GM18520 (cell line): ENCODE results near the gene ASMTL.
"Not testable (repeated sequence)": the region's sequence is repeated elsewhere in the genome, so short reads cannot be mapped to it uniquely, and the experiment has no call there.

Experiments used
- ATAC-seq: cut with Tn5 transposase; IDR thresholded peaks from one replicate; pipeline ENCODE4 v1.9.1; 2021; ENCODE audit not compliant: unreplicated experiment

Gene ASMTL

DNA sequence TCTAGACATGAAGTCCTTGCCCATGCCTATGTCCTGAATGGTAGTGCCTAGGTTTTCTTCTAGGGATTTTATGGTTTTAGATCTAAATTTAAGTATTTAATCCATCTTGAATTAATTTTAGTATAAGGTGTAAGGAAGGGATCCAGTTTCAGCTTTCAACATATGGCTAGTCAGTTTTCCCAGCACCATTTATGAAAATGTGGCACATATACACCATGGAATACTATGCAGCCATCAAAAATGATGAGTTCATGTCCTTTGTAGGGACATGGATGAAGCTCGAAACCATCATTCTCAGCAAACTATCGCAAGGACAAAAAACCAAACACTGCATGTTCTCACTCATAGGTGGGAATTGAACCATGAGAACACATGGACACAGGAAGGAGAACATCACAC is 29.8 kb upstream of the ASMTL start:
- ATAC-seq: not testable (repeated sequence)

DNA sequence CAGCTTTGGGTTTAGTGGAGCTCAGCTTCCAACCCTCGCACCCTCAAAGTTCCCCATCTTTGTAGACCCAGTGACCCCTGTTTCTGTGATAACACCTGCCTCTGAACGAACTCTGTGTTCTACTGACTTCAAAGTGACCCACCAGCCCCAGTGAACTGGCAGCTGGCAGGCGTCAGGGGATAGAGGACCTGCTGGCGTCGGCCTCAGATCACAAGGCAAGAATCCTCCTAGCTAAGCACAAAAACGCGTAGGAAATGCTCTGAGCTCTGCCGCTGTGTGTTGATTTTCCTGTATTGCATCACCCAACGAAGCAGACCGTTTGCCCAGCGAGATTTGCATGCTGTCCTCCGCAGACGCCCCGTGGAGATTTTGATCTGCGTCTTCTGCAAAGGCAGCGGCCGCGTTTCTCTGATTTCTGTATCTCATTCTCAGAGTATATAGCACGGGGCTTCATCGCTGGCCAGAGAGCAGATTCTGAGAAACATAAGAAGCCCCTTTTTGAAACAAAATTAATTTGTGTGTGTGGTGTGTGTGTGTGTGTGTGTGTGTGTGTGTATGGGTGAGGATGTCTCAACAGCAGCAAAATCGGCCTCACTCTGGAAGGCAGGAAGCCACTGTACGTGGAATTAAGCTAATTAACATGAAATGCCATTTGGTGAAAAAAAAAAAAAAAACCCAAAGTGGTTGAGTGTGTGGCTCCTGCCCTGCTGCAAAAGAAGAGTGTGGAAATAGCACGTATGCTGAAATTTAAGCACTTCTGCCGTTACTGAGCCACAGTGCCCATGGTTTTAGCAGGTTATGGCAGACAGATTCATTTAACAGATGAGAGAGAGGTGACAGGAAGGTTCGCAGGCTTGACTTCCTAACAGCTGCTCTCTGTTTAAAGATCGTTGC is 29.2 kb upstream of the ASMTL start:
- peak; percentile 33 for ATAC-seq

DNA sequence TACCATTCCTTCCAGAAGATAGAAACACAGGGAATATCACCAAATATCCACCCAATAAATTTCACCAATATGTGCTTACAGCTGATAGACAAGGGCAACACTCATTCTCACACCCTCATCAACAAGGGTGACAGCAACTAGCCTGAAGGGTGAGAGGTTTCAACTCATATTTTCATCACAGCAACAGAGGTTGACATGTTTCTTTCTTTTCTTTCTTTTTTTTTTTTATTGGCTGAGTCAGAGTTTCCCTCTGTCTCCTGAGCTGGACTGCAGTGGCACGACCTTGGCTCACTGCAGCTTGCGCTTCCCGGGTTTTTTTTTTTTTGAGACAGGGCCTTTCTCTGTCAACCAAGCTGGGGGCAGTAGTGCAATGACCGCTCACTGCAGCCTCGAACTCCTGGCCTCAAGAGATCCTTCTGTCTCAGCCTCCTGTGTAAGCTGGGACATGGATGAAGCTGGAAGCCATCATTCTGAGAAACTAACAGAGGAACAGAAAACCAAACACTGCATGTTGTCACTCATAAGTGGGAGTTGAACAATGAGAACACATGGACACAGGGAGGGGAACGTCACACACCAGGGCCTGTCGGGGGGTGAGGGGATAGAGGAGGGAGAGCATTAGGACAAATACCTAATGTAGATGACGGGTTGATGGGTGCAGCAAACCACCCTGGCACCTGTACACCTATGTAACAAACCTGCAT is 27.5 kb upstream of the ASMTL start:
- ATAC-seq: no peak

DNA sequence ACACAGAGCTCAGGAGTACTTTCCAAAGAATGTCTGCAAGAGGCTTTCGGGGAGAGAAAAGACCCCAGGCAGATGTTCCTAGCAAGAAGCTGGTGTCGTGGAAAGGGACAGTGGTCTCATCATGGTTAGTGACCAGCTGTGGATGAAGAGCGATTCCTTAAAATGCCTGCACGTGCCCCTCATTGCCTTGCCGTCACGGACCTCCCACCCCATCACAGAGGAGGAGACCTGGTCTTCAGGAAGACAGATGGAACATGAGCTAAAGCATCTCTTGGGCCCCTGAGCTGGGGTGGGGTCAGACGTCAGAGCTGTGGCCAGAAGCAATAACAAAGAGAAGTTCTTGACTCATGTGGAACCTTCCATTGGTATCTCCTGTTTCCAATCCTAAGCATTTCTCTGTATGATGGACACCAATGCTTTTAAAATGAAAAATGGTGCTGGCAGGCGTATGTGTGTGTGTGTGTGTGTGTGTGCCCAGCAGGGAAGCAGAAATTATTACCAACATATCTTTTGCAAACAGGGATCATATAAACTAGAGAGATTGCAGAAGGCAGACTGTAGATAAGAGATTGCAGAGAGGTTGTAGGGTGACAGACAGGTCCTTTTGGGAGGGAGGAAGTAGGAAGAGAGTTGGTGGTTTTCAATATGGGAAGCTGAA is 25.2 kb upstream of the ASMTL start:
- no peak for ATAC-seq

DNA sequence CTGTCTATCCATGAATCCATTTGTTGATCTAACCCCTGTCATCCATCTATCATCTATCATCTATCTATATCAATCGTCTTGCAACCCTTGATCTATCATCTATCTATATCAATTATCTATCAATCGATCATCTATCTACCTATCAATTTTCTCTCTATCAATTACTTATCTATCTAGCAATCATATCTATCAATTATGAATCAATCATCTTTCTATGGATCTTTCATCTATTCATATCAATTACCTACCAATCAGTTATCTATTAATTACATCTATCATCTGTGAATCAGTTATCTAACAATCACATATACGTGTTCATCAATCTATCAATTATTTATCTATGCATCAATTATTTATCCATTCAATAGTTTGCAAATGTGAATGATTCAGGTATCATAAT is 24.5 kb upstream of the ASMTL start:
- no peak for ATAC-seq

DNA sequence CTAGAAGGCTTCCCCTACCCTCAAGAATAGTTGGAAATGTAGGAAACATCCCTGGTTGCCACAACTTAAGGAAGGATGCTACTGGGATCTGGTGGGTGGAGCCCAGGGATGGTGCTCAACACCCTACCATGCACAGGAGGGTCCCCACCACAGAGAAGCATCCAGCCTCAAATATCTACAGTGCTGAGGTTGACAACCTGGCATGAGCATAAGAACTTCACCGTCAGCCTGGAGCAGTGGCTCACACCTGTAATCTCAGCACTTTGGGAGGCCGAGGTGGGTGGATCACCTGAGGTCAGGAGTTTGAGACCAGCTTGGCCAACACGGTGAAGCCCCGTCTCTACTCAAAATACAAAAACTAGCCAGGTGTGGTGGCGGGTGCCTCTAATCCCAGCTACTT is 24.0 kb upstream of the ASMTL start:
- ATAC-seq: no peak

DNA sequence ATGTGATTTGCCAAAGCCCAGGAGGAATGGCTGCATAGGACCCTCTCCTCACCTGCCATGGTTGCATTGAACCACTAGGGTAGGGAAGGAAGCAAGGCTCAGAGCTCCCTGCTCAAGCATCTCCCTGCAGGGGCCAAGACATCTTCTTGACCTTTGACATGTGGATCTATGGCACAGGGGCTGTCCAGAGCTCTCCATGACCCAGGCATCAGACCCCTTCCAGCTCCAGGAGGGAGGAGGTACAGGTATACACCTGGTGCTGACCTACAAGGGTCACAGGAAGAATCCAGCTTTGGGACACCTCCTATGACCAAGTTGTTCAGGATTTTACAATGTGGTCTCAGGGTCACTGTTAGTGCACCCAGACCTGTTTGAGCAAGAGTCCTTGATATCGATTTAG is 23.2 kb upstream of the ASMTL start:
- ATAC-seq: no peak

DNA sequence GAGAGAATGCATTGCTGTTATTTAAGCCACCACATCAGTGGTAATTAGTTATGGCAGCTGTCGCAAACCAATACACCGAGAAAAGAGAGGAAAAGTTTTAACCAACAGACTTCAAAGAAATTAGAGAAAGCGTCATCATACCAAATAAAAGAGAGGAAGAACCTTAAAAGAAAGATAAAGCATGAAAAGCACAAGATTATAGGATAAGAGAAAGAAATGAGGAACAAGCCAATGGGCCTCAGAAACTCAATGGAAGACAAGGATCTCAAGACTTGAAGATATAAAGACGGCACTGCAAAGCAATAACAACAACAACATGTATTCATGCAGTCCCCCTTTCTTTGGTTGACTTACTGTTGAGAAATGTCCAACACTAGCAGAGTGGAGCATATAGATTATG is 22.8 kb upstream of the ASMTL start:
- ATAC-seq: no peak

DNA sequence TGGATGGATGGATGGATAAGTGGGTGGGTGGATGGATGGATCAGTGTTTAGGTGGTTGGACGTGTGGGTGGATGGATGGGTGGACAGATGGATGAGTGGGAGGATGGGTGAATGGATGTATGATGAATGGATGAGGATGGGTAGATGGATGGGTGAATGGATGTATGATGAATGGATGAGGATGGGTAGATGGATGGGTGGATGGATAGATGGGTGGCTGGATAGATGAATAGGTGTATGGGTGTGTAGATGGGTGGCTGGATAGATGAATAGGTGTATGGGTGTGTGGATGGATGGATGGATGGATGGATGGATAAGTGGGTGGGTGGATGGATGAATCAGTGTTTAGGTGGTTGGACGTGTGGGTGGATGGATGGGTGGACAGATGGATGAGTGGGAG is 21.9 kb upstream of the ASMTL start:
- ATAC-seq: not testable (repeated sequence)

DNA sequence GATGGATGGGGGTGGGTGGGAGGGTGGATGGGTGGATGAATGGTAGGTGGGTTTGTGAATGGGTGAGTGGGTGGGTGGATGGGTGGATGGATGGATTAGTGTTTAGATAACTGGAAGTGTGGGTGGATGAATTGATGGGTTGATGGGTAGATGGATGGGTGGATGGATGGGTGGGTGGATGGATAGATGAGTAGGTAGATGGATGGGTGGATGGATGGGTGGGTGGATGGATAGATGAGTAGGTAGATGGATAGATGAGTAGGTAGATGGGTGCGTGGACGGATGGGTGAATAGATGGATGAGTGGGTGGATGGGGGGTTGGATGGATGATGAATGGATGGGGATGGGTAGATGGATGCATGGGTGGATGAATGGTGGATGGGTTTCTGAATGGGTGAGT is 20.3 kb upstream of the ASMTL start:
- ATAC-seq: no peak

DNA sequence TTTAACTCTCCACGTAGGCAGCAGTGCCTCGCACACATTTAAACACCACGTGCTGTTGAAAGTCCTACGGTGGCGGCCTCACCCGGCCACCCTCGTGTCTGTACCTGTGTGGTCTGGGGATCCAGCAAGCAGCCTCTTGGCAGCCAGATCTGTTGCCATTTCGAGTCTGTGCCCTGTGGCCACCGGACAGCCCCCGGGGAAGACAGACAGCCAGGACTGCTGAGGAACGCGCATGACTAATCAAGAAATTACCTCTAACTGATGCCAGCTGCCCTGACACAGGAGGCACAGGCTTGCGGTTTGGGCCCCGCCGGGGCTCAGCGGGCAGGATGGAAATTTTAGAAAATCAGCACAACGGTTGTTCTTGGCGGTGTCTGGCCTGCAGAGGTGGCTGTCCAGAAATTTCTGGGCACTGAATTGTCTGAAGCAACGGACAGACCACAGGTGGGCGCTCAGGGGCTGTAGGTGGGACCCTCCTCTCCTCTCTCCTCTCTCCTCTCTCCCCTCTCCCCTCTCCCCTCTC is 15.6 kb upstream of the ASMTL start:
- ATAC-seq: peak; percentile 57

DNA sequence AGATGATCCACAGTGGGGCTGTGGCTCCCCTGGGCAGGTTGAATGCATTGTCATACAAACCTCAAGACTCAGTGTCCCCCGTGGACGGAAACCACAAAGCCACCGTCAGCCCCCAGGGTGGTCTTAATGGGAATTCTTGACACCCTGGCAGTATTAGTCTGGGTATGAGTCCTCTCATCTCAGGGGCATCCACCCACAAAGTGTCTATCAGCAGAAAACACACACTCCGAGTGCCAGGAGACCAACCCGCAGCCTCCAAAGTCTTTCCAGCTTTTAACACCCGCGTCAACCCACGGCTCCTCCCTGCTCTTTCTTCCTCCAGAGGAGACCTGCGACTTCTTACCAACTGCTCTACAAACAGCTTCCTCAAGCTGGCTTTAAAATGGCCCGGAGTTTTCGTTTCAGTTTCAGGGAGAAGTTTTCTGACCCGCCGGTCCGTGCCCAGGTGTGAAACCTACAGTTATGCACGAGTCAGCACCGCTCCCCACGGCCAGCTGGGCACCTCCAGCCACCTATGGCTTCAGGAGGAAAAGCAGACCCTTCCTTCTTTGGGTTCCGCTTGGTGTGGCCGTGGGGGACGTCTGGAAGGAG is 14.4 kb upstream of the ASMTL start:
- ATAC-seq: peak; percentile 29

DNA sequence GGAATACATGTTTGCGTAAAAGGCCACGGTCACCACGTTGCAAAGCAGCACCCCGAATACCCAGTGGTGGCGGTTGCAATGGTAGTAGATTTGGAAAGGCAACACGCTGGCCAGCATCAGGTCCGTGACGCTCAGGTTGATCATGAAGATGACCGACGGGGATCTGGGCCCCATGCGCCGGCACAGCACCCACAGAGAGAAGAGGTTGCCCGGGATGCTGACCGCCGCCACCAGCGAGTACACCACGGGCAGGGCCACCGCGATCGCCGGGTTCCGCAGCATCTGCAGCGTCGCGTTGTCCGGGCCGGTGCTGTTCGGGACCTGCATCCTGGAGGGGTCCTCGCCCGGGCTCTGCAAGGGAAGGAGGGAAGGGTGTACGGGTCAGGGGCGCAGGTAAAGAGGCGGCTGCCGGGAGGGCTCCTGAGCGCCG is 13.5 kb upstream of the ASMTL start:
- ATAC-seq: no peak

DNA sequence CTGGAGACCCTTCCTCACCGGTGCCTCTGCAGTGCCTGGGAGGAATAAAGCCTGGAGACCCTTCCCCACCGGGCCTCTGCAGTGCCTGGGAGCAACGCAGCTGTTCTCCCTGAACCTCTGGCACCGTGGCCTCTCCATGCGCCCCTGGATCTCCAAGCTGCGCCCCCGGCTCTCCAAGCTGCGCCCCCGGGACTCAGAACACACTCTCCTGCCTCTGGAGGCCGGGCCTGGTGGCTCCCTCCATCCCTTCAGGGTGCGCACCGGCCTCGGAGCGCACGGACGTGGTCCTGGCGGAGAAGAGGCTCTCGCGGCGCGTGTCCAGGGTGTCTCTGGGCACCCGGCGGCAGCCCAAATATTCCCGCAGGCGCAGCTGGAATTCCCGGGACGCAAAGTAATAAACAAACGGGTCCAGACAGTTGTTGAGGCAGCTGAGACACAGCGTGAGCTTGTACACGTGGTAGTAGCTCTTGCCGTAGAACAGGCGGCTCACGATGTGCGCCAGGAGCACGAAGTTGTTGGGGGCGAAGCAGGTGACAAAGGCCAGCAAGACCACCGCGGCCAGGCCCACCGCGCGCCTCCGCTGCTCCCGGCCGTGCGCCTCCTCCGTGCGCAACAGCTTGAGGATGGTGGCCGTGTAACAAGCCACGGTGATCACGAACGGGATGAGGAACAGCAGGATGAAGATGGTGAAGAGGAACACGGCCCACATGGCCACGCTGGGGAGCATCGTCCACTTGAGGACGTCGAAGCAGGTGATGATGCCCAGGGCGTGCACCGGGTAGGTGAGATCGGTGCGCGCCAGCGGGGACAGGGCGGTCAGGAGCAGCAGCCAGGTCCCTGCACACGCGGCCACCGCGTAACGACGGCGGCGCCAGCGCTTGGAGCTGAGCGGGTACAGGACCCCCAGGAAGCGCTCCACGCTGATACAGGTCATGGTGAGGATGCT is 12.8 kb upstream of the ASMTL start:
- no peak for ATAC-seq

DNA sequence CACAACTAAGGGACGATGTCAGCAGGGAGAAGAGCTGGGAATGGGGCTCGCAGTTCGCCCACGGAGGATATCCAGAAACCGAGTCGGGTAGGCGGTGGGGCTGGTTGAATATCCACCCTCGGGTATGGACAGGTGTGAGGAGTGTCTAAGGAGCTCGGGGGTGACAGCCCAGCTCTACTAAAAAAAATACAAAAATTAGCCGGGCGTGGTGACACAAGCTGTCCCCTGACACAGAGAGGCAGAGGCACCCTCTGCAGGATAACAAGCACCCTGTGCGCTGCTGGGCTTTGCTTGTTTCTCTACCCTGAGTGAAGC is 12.2 kb upstream of the ASMTL start:
- no peak for ATAC-seq

DNA sequence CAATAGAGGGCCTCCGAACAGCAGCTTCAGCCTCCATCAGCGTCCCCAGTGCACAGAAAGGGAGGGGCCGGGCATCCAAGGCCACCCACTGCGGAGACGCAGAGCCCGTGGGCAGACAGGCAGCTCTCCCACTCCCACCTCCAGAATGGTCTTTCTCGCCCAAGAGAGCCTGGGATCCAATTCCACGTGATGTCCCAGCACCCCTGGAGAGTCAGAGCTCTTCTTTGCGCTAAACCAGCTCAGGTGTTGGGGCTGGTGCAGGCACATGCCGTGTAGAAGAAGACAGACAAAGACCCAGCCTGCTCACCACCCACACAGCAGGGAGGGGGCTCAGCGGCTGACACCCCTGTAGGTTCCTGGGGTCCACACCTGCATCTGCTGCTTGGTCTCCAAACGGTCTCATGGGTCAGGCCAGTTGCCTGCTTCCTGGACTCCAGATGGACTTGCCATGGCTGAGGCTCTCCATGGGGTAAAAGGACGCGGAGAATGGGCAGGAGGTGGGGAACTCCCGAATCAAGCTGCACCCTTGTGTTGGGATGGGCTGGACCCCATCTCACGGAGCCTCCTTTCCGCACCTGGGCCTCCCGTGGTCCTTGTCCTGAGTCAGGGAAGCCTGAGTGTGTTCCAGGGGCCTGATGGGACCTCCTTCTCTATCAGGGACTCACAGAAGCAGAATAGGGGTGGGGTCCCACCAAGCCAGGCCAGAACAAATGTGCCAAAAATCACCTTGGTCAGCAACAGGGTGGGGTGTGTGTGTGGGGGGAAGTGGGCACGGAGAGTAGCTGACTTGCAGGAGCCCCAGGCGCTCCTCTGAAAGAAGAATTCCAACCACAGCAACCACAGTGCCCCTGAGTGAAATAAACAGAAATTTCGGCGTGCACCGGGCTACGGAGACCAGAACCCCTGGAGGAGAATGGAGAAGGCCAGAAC is 11.6 kb upstream of the ASMTL start:
- no peak for ATAC-seq

DNA sequence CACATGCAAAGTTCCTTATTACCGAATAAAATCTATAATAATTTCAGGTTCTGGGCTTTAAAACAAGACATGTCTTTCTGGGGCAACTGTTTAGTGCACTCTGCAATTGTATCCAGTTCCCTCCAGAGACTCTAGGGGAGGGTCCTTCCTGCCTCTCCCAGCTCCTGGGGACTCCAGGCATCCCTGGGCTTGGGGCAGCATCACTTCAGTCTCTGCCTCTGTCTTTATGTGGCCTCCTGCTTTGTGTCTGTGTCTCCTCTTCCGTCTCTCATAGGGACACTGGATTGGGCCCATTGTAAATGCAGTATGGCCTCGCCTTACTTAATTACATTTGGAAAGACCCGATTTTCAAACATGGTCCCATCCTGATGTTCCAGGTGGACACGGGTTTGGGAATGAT is 10.9 kb upstream of the ASMTL start:
- no peak for ATAC-seq

DNA sequence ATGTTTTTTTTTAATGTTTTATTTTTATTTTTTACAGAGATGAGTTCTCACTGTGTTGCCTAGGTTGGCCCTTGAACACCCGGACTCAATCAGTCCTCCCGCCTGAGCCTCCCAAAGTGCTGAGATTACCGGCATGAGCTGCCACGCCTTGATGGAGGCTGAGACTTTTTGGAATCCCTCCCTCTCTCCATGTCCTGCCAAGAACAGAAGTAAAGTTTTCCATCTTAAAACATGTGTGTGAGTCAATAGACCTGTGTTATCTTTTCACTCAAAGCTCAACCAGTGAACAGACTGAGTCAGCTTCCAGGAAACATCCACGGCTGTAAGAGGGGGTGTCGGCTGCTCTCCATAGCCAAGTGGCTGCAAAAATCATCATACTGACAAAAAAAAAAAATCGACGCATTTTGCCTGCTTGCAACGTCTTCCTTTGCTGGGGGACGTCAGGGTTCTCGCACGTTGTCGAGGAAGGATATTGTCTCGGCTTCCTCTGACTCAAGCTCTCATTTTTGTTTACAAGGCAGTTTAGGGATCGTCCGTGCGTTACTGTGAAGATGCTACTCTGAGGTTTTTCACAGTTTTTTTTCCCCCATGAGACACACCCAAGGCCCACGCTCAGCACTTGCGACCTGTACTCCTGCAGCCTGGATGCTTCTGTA is 10.0 kb upstream of the ASMTL start:
- ATAC-seq: no peak

DNA sequence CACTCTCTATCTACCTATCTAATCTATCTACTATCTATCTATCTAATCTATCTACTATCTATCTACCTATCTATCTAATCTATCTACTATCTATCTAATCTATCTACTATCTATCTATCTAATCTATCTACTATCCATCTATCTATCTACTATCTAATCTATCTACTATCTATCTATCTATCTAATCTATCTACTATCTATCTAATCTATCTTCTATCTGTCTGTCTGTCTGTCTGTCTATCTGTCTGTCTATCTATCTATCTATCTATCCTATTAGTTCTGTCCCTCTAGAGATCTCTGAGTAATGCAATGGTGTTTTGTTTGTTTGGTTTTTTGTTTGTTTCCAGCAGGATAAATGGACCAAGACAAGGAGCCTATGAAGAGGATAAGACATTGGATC is 9.4 kb upstream of the ASMTL start:
- no peak for ATAC-seq
